ENCODE data around the gene RAD1. TPM values are rescaled to one million over a fixed set of nuclear protein-coding genes. Genes with fewer than 3 reads are reported as not detected.

Gene RAD1, protein sequence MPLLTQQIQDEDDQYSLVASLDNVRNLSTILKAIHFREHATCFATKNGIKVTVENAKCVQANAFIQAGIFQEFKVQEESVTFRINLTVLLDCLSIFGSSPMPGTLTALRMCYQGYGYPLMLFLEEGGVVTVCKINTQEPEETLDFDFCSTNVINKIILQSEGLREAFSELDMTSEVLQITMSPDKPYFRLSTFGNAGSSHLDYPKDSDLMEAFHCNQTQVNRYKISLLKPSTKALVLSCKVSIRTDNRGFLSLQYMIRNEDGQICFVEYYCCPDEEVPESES
- total RNA-seq (25.9 and 26.1 TPM in 2 replicates), polyA plus RNA-seq (7.8 and 12.2 TPM in 2 replicates), polyA minus RNA-seq (6.9 and 11.1 TPM in 2 replicates)
- 22.0 TPM for total RNA-seq (2013)

DNA sequence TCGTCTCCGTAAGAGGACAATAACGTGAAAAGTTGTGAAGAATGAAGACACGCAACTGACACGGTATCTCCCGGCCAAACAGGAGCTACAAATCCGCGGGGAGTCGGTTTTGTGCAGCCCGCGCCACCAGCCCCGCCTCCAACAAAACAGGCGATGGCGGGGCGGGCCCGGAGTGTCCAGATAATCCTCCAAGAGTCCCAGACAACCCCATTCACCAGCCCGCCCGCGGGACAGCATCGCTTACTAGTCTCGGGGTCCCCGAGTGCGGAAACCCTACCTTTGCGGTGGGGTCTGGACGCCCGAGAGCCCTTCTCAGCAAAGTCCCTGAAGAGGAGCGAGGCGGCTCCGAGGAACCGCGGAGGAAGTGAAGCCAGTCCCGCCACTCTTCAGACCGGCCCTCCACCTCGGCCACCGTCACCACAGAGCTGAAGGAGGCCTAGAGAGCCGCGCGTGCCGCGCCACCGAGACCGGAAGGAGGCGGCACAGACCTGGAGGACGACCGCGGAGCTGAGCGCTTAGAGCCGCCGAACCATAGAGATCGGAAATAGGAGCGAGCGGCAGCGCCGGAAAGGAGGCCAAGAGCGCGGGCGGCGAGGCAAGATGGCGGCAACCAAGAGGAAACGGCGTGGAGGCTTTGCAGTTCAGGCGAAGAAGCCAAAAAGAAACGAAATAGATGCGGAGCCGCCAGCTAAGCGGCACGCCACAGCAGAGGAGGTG is at the start of gene RAD1, which contains the start of gene BRIX1:
Gene RAD1, minus strand, starts transcription at position 366 of the 717 bp plus-strand sequence. CDS start 612 bp downstream, outside the sequence.
Gene BRIX1, plus strand, starts transcription at position 573 of the 717 bp plus-strand sequence. Its CDS starts 28 bp downstream, at position 601.
- H4K20me1 ChIP-seq (ENCODE audit: control insufficient read depth, insufficient read depth, low read length, poor library complexity, severe bottlenecking) = no peaks in the 10 kb centered on the region
- H3K36me3 ChIP-seq (replicated peaks in 1 of 2; ENCODE audit: control extremely low read depth in 1 of 2, control insufficient read depth in 1 of 2, extremely low read depth in 1 of 2, insufficient read depth in 2 of 2, low read length in 1 of 2) = peaks cover under 1 to 25% of the 10 kb centered on the region in 2 experiments
- Mint-ChIP-seq H3K27me3 (no peaks in the 10 kb centered on the region), H3K9me3 (ENCODE audit: insufficient read depth) (no peaks in the 10 kb centered on the region), H3K4me1 (peaks cover 32% of the 10 kb centered on the region), H3K4me3 (no peak within 1 kb of the TSS), H3K27ac (peak within 1 kb of the TSS; percentile 63)
- H3K4me1 ChIP-seq (ENCODE audit: control insufficient read depth in 2 of 2, insufficient read depth in 2 of 2, low read length in 2 of 2) = peaks cover 23 to 26% of the 10 kb centered on the region in 2 donors
- WGBS (ENCODE audit: insufficient coverage) = under 1% methylated on average over 67 of the region's 67 CpGs
- H3K9ac ChIP-seq (ENCODE audit: low read length) = peak within 1 kb of the TSS; percentile 80
- DNase-seq (peak; percentile 97), ATAC-seq (ENCODE audit: low read depth) (peak; percentile 99)
- ChIA-PET POLR2A (interaction anchor here (0.7 to 2.7 kb wide), 5 partner anchors 9 to 907 kb away, joined by 3 to 54 read pairs (median 5); partner anchors contain the start of genes AMACR, DNAJC21 and TTC23L), CTCF (interaction anchor here (1.0 to 3.8 kb wide), 5 partner anchors 9 to 441 kb away, joined by 3 to 24 read pairs (median 11); partner anchors contain the start of gene DNAJC21)
- peak within 1 kb of the TSS; percentile 82 to 99 (median 87) for H3K4me3 ChIP-seq (ENCODE audit: control extremely low read depth in 1 of 5, extremely low read depth in 1 of 5, insufficient read depth in 1 of 5, low read depth in 2 of 5, low read length in 4 of 5)
- intact Hi-C loops (cut with micrococcal nuclease) = loop anchor here (1.0 to 10.0 kb wide), 5 partner anchors 14 to 1327 kb away; partner anchors contain the start of genes AMACR, DNAJC21, NADK2 and TTC23L
- H3K4me2 ChIP-seq (replicated peaks; ENCODE audit: low read depth, low read length, poor library complexity, severe bottlenecking) = peak within 1 kb of the TSS; percentile 82
- peak within 1 kb of the TSS; percentile 57 to 80 for H3K27ac ChIP-seq (ENCODE audit: low read length in 2 of 2)
- peaks cover 64% of the 10 kb centered on the region for H3K79me2 ChIP-seq (ENCODE audit: control insufficient read depth, insufficient read depth, low read length)
- no peak for TF ChIP-seq EZH2 (IDR thresholded peaks at IDR 0.05; ENCODE audit: borderline replicate concordance, insufficient read depth, low read depth, low read length, poor library complexity, severe bottlenecking)
- TF ChIP-seq, protein P1, sequence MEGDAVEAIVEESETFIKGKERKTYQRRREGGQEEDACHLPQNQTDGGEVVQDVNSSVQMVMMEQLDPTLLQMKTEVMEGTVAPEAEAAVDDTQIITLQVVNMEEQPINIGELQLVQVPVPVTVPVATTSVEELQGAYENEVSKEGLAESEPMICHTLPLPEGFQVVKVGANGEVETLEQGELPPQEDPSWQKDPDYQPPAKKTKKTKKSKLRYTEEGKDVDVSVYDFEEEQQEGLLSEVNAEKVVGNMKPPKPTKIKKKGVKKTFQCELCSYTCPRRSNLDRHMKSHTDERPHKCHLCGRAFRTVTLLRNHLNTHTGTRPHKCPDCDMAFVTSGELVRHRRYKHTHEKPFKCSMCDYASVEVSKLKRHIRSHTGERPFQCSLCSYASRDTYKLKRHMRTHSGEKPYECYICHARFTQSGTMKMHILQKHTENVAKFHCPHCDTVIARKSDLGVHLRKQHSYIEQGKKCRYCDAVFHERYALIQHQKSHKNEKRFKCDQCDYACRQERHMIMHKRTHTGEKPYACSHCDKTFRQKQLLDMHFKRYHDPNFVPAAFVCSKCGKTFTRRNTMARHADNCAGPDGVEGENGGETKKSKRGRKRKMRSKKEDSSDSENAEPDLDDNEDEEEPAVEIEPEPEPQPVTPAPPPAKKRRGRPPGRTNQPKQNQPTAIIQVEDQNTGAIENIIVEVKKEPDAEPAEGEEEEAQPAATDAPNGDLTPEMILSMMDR (IDR thresholded peaks at IDR 0.05) = no peak
- no peaks in the 10 kb centered on the region for H3K27me3 ChIP-seq (replicated peaks in 1 of 4; ENCODE audit: control extremely low read depth in 1 of 4, control insufficient read depth in 3 of 4, insufficient read depth in 4 of 4, low read length in 3 of 4)
- no peaks in the 10 kb centered on the region for H3K9me3 ChIP-seq (ENCODE audit: control extremely low read depth in 1 of 3, control insufficient read depth in 2 of 3, insufficient read depth in 1 of 3, low read length in 2 of 3)
- H2AFZ ChIP-seq (ENCODE audit: insufficient read depth, low read depth, low read length, poor library complexity, severe bottlenecking) = peak within 1 kb of the TSS; percentile 88
